Stomach (tissue), 4 donors: ENCODE results near the gene PTPRM.

Experiments used
- POLR2A ChIP-seq, 4 donors: fragments of 450-650 bp; IDR thresholded peaks; one replicate each; pipeline ENCODE4 v1.6.1; 2016; ENCODE audit warnings: antibody characterized with exemption in 4 of 4, control low read depth in 2 of 4, mild to moderate bottlenecking in 1 of 4, moderate library complexity in 1 of 4
- POLR2AphosphoS5 ChIP-seq, 3 donors: sonication (generic); formaldehyde crosslinking; IDR thresholded peaks; one replicate each; pipeline ENCODE4 v1.6.1; 2016; ENCODE audit warnings: antibody characterized with exemption in 3 of 3

GRCh38 chr18:8448130-8448529 lies 881.0 kb downstream of the PTPRM start:
- TF ChIP-seq POLR2A (IDR thresholded peaks at IDR 0.05), result no peak
- no peak for TF ChIP-seq POLR2AphosphoS5 (IDR thresholded peaks at IDR 0.05)
